PC-9 (cell line): ENCODE data around the gene NDUFC1.

Source experiments
- CTCF ChIP-seq: fragments of 200-600 bp; sonication (generic); conservative IDR thresholded peaks from 2 replicates; pipeline ENCODE4 v1.6.1; 2017; ENCODE audit warnings: mixed run types, antibody characterized with exemption, mild to moderate bottlenecking, moderate library complexity
- EZH2 ChIP-seq: fragments of 200-600 bp; sonication (generic); IDR thresholded peaks from 2 replicates; pipeline ENCODE4 v1.8.0; 2017; ENCODE audit warnings: antibody characterized with exemption, low read depth

GRCh38 chr4:139273835-139274234, 28.4 kb downstream of the NDUFC1 start:
- TF ChIP-seq EZH2: no peak
- TF ChIP-seq CTCF: no peak
